Esophagus (tissue), 2 donors: ENCODE results near the gene RNF183. TPM values are rescaled to one million over a fixed set of nuclear protein-coding genes. Genes with fewer than 3 reads are reported as not detected.

Experiments
- polyA plus RNA-seq, 2 donors: library from polyadenylated mRNA; stranded (reverse); fragments of 200-250 nt; gene quantifications; one replicate each; pipeline ENCODE4 v1.2.3, GENCODE V29; 2013
- donor health status: healthy with polysubstance abuse.
- donor health status: Bipolar disorder and iron deficiency.

RNF183 gene
- polyA plus RNA-seq, 2 donors, result 2.3 to 3.6 TPM

Other genes with a start within 250 kb of the RNF183 start
- gene ZFP37, start 246.7 kb downstream of the RNF183 start, polyA plus RNA-seq, result under 1 TPM; 0.35 to 0.81 TPM
- 1 to 10 TPM; 4.9 to 7.4 TPM for gene SLC31A2, start 152.4 kb downstream of the RNF183 start, polyA plus RNA-seq
- gene FKBP15, start 82.1 kb downstream of the RNF183 start, polyA plus RNA-seq, result 10 to 100 TPM; 10.5 to 11.6 TPM
- gene SLC31A1, start 81.8 kb downstream of the RNF183 start, polyA plus RNA-seq, result 10 to 100 TPM in 1 of 2 donors, 1 to 10 TPM in 1; 5.4 to 10.4 TPM
- gene CDC26, start 27.8 kb downstream of the RNF183 start, polyA plus RNA-seq, result 10 to 100 TPM; 13.5 to 27.9 TPM
- 10 to 100 TPM in 1 of 2 donors, 1 to 10 TPM in 1; 5.1 to 11.3 TPM for gene PRPF4, start 27.7 kb downstream of the RNF183 start, polyA plus RNA-seq
- 1 to 10 TPM; 1.2 to 1.6 TPM for gene WDR31, start 36.9 kb upstream of the RNF183 start, polyA plus RNA-seq
- 10 to 100 TPM; 17.2 to 27.5 TPM for gene BSPRY, start 46.2 kb upstream of the RNF183 start, polyA plus RNA-seq
- gene HDHD3, start 73.6 kb upstream of the RNF183 start, polyA plus RNA-seq, result 10 to 100 TPM; 43.7 to 46.6 TPM
- 10 to 100 TPM; 38.4 TPM for gene ALAD, start 97.9 kb upstream of the RNF183 start, polyA plus RNA-seq
- gene POLE3, start 107.3 kb upstream of the RNF183 start, polyA plus RNA-seq, result 10 to 100 TPM; 17.4 to 38.9 TPM
- gene C9orf43, start 107.4 kb upstream of the RNF183 start, polyA plus RNA-seq, result under 1 TPM; 0.20 to 0.33 TPM
- gene RGS3, start 160.4 kb upstream of the RNF183 start, polyA plus RNA-seq, result 10 to 100 TPM in 1 of 2 donors, 1 to 10 TPM in 1; 9.1 to 10.2 TPM